Neural progenitor cell (in vitro differentiated cells): ENCODE data around the gene MACROD2. TPM values are rescaled to one million over a fixed set of nuclear protein-coding genes. Genes with fewer than 3 reads are reported as not detected.

Experiments used
- DNase-seq: peaks from one replicate; pipeline ENCODE4 v3.0.0-alpha.2; 2016; ENCODE audit warnings: low spot score
- H2AFZ ChIP-seq: fragments of 200-600 bp; sonication (generic); replicated peaks from 2 replicates; pipeline ENCODE4 v1.6.1; 2016; ENCODE audit warnings: antibody characterized with exemption
- H3F3A ChIP-seq: fragments of 200-600 bp; sonication (generic); 2 replicates; pipeline ENCODE4 v1.6.1; 2016; ENCODE audit warnings: antibody characterized with exemption, low read depth
- H3K27ac ChIP-seq: fragments of 200-600 bp; sonication (generic); 2 replicates; pipeline ENCODE4 v1.5.1; 2016; ENCODE audit warnings: mild to moderate bottlenecking
- H3K27me3 ChIP-seq: fragments of 200-600 bp; sonication (generic); 2 replicates; pipeline ENCODE4 v1.6.1; 2016; ENCODE audit warnings: mild to moderate bottlenecking, moderate library complexity
- H3K36me3 ChIP-seq: fragments of 200-600 bp; sonication (generic); 2 replicates; pipeline ENCODE4 v1.5.1; 2016
- H3K4me1 ChIP-seq: fragments of 200-600 bp; sonication (generic); 2 replicates; pipeline ENCODE4 v1.6.1; 2016; ENCODE audit warnings: mixed run types
- H3K4me2 ChIP-seq: fragments of 200-600 bp; sonication (generic); 2 replicates; pipeline ENCODE4 v1.6.1; 2016
- H3K4me3 ChIP-seq: fragments of 200-600 bp; sonication (generic); 2 replicates; pipeline ENCODE4 v1.5.1; 2016
- H3K79me2 ChIP-seq: fragments of 200-600 bp; sonication (generic); 2 replicates; pipeline ENCODE4 v1.6.1; 2016; ENCODE audit warnings: low read depth
- H3K9ac ChIP-seq: fragments of 200-600 bp; sonication (generic); 2 replicates; pipeline ENCODE4 v1.6.1; 2016
- H3K9me3 ChIP-seq: fragments of 200-600 bp; sonication (generic); 2 replicates; pipeline ENCODE4 v1.5.1; 2016; ENCODE audit warnings: low read depth
- H4K20me1 ChIP-seq: fragments of 200-600 bp; sonication (generic); 2 replicates; pipeline ENCODE4 v1.6.1; 2016; ENCODE audit warnings: low read depth
- H3K27ac Mint-ChIP-seq: 3 replicates; pipeline ENCODE4 v1.8.0; 2021; ENCODE audit warnings: mixed read lengths
- H3K27me3 Mint-ChIP-seq: 2 replicates; pipeline ENCODE4 v1.8.0; 2022; ENCODE audit warnings: low read depth, mild to moderate bottlenecking, inconsistent platforms, moderate library complexity, mixed read lengths; ENCODE audit not compliant: insufficient read depth
- H3K36me3 Mint-ChIP-seq: 3 replicates; pipeline ENCODE4 v1.8.0; 2021; ENCODE audit warnings: mixed read lengths
- H3K4me1 Mint-ChIP-seq: 3 replicates; pipeline ENCODE4 v1.8.0; 2021; ENCODE audit warnings: mixed read lengths
- H3K4me3 Mint-ChIP-seq: 3 replicates; pipeline ENCODE4 v1.8.0; 2021; ENCODE audit warnings: mild to moderate bottlenecking, moderate library complexity, mixed read lengths
- H3K9me3 Mint-ChIP-seq: 3 replicates; pipeline ENCODE4 v1.8.0; 2020; ENCODE audit warnings: mixed read lengths
- EZH2 ChIP-seq: fragments of 200-600 bp; sonication (generic); IDR thresholded peaks from 2 replicates; pipeline ENCODE4 v1.6.1; 2017; ENCODE audit warnings: antibody characterized with exemption, mild to moderate bottlenecking, moderate library complexity
- EZH2phosphoT487 ChIP-seq: fragments of 200-600 bp; sonication (generic); IDR thresholded peaks from 2 replicates; pipeline ENCODE4 v1.6.1; 2017; ENCODE audit warnings: antibody characterized with exemption
- total RNA-seq: library from RNA; depleted of rRNA; stranded (reverse); fragments of >200 nt; gene quantifications from 2 replicates; pipeline ENCODE4 v1.2.3, GENCODE V29; 2015; ENCODE audit warnings: low replicate concordance
- TF ChIP-seq, protein P1 (sequence below): fragments of 200-600 bp; sonication (generic); IDR thresholded peaks from 2 replicates; pipeline ENCODE4 v1.5.1; 2017; ENCODE audit warnings: antibody characterized with exemption, mild to moderate bottlenecking

MACROD2 gene
- total RNA-seq, 1 donor from 2014 or later, result 11.9 TPM

DNA sequence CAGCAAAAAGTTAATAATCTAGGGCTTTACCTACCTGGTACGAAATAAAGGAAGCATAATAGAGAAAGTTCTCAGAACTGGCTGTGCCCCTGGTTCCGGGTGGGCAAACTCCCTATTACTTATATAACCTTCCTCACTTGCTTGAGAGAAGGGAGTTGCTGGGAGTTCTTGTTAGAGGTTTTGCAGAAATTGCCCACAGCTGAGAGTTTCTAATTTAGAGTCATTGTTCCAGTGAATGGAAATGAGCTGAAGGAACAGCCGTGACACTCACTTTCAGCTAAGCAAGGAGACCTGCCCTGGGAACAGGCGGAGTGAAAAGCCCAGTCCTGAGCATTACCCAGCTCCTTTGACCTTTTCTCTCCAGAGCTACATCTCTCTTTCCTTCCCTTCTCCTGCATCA is 936.7 kb downstream of the MACROD2 start:
- peaks cover 8% of the 10 kb centered on the region for H3K9me3 Mint-ChIP-seq
- H3K79me2 ChIP-seq, result no peaks in the 10 kb centered on the region

DNA sequence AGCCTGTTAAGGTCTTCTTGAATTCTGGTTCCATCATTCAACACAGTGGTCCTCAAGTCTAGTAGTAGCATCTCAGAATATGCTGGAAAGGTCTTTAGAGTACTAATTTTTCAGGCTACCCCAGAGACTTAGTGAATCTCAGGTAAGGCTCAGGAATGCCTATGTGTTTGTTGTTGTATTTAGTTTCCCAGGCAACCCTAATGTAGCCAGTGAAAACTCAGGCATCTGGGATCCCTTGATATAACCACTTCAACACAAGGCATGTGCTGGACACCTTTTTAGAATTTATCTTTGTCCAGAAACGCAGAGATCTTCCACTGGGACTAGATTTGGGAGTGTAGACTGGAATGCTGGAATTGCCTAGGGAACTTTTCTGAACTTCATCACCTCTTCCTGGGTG is 940.0 kb downstream of the MACROD2 start:
- TF ChIP-seq, protein P1, sequence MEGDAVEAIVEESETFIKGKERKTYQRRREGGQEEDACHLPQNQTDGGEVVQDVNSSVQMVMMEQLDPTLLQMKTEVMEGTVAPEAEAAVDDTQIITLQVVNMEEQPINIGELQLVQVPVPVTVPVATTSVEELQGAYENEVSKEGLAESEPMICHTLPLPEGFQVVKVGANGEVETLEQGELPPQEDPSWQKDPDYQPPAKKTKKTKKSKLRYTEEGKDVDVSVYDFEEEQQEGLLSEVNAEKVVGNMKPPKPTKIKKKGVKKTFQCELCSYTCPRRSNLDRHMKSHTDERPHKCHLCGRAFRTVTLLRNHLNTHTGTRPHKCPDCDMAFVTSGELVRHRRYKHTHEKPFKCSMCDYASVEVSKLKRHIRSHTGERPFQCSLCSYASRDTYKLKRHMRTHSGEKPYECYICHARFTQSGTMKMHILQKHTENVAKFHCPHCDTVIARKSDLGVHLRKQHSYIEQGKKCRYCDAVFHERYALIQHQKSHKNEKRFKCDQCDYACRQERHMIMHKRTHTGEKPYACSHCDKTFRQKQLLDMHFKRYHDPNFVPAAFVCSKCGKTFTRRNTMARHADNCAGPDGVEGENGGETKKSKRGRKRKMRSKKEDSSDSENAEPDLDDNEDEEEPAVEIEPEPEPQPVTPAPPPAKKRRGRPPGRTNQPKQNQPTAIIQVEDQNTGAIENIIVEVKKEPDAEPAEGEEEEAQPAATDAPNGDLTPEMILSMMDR, result no peak
- TF ChIP-seq EZH2phosphoT487 (no peak), EZH2 (no peak)
- H3K27ac ChIP-seq, result no peak overlapping the region
- peaks cover 10% of the 10 kb centered on the region for H3K9me3 ChIP-seq
- no peak for DNase-seq
- no peaks in the 10 kb centered on the region for H3F3A ChIP-seq
- no peaks in the 10 kb centered on the region for H3K4me1 ChIP-seq
- no peak overlapping the region for H3K9ac ChIP-seq
- Mint-ChIP-seq H3K4me1 (peaks cover 2% of the 10 kb centered on the region), H3K4me3 (no peak overlapping the region), H3K27ac (no peak overlapping the region), H3K9me3 (peaks cover 13% of the 10 kb centered on the region), H3K27me3 (peaks cover 4% of the 10 kb centered on the region), H3K36me3 (peaks cover under 1% of the 10 kb centered on the region)
- no peaks in the 10 kb centered on the region for H3K36me3 ChIP-seq
- H3K79me2 ChIP-seq, result no peaks in the 10 kb centered on the region
- H3K27me3 ChIP-seq, result no peaks in the 10 kb centered on the region
- no peak overlapping the region for H3K4me2 ChIP-seq
- no peaks in the 10 kb centered on the region for H4K20me1 ChIP-seq
- H3K4me3 ChIP-seq, result no peak overlapping the region
- H2AFZ ChIP-seq, result no peak overlapping the region

More for the DNA sequence above, 936.7 kb downstream of the MACROD2 start:
- TF ChIP-seq EZH2 (no peak), EZH2phosphoT487 (no peak)
- TF ChIP-seq, protein P1, result no peak
- H3K4me1 ChIP-seq, result no peaks in the 10 kb centered on the region
- no peak overlapping the region for H3K27ac Mint-ChIP-seq
- no peaks in the 10 kb centered on the region for H3F3A ChIP-seq
- no peak overlapping the region for H2AFZ ChIP-seq
- H3K4me3 Mint-ChIP-seq, result no peak overlapping the region
- no peak overlapping the region for H3K4me2 ChIP-seq
- H3K4me3 ChIP-seq, result no peak overlapping the region
- no peaks in the 10 kb centered on the region for H3K27me3 ChIP-seq
- peaks cover 2% of the 10 kb centered on the region for H3K4me1 Mint-ChIP-seq
- H3K27me3 Mint-ChIP-seq, result peaks cover 4% of the 10 kb centered on the region
- no peak overlapping the region for H3K27ac ChIP-seq
- H3K9ac ChIP-seq, result no peak overlapping the region
- H3K9me3 ChIP-seq, result no peaks in the 10 kb centered on the region
- H3K36me3 Mint-ChIP-seq, result no peaks in the 10 kb centered on the region
- H3K36me3 ChIP-seq, result no peaks in the 10 kb centered on the region
- no peak for DNase-seq
- no peaks in the 10 kb centered on the region for H4K20me1 ChIP-seq

DNA sequence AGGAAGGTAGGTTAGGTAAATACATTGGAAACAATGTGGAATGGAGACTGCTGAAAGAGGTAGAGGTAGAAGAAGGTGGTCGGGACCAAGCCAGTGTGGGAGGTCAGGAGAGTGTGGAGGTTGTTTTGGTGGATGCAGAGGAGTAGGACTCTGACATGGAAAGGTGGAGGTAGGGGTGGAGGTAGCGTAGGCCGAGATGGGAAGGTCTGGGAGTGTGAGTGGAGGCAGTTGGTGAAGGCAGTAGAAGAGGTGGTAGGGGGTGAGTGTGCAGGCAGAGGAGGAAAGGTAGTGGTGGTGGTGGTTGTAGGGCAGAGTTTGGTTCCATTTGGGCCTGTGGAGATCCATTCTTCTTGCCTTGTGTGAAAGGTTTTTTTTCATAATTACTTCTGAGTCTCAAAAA is 941.7 kb downstream of the MACROD2 start:
- no peaks in the 10 kb centered on the region for H3K27me3 ChIP-seq
- H3K79me2 ChIP-seq, result no peaks in the 10 kb centered on the region
- TF ChIP-seq, protein P1, result no peak
- no peak for TF ChIP-seq EZH2
- TF ChIP-seq EZH2phosphoT487, result no peak
- no peaks in the 10 kb centered on the region for H3K36me3 ChIP-seq
- no peak overlapping the region for H3K27ac ChIP-seq
- no peaks in the 10 kb centered on the region for H3F3A ChIP-seq
- no peak for DNase-seq
- no peak overlapping the region for H3K4me3 ChIP-seq
- no peak overlapping the region for H2AFZ ChIP-seq
- H3K27ac Mint-ChIP-seq, result no peak overlapping the region
- H3K36me3 Mint-ChIP-seq, result peaks cover 4% of the 10 kb centered on the region
- no peaks in the 10 kb centered on the region for H4K20me1 ChIP-seq
- H3K9me3 ChIP-seq, result peaks cover 14% of the 10 kb centered on the region
- no peak overlapping the region for H3K4me2 ChIP-seq
- peak overlapping the region; percentile 16 for H3K4me3 Mint-ChIP-seq
- H3K9ac ChIP-seq, result no peak overlapping the region
- no peaks in the 10 kb centered on the region for H3K4me1 ChIP-seq
- peaks cover 23% of the 10 kb centered on the region for H3K9me3 Mint-ChIP-seq
- peaks cover 4% of the 10 kb centered on the region for H3K27me3 Mint-ChIP-seq
- peaks cover 2% of the 10 kb centered on the region for H3K4me1 Mint-ChIP-seq
